ENCODE data around the gene NBEA.

The NBEA gene

GRCh38 chr13:35566340-35566739 lies 624.3 kb downstream of the NBEA start:
- DNase-seq (ENCODE audit: low read depth, low spot score), result no peak

DNA sequence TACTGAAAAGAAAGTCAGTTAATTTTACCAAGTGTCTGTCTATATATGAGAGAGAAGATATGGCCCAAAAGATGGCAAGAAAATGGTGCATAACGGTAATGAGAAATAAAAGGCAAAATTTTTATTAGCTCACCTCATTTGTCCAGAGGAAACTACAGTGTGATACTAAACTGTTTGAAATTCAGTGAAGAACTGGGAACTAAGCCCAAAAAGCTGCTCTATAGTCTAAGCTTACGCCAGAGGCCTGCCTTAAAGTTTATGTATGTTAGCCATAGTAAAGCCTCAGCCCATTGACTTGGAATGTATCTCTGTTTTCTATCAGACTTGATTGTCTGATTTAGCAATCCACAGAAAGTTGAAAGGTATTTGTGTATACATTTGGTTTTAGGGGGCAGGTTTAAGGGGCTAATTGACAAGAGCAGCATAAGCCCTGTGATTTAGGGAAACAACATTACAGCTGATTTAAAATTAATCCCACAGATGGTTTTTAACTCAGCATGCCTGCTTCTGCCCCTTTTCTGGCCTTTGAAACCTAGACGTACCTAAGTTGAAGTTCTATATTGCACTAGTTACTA lies 625.4 kb downstream of the NBEA start:
- DNase-seq (ENCODE audit: low read depth, low spot score), result no peak

DNA sequence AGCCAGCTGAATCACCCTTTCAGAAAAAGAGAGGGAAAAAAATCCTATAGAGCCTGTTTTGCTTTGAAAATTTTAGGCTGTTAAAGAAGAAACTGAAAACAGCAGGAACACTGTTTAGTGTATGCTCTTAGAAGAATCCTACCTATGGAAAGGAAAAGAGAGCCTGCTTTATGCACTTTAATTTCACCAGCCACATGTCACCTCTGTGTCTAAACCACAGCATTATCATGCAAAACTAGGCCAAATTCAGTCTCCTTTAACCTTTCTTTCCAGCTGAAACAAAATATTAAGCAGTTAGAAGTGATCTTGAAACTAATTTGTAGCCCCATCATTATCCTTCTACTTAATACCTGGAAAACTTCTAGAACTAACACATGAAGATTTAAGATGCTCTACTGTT lies 631.6 kb downstream of the NBEA start:
- no peak for DNase-seq (ENCODE audit: low read depth, low spot score)

DNA sequence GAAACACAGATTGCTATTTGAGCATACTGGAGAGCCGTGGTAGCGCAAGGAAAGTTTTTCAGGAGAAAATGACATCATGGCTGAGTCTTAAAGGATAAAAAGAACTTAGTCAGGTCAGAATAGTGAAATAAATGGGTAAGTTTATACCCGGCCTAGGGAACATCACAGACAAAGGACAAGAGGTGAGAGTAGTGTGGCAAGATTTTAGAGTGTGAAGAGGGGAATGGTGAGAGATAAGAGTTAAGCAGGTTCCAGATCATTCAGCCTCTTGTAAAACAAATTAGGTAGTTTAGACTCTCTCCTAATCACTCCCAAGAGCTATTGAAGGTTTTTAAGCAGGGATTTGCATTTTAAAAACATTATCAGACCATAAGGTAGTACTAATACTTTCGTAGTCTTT lies 650.4 kb downstream of the NBEA start:
- no peak for DNase-seq (ENCODE audit: low read depth, low spot score)

DNA sequence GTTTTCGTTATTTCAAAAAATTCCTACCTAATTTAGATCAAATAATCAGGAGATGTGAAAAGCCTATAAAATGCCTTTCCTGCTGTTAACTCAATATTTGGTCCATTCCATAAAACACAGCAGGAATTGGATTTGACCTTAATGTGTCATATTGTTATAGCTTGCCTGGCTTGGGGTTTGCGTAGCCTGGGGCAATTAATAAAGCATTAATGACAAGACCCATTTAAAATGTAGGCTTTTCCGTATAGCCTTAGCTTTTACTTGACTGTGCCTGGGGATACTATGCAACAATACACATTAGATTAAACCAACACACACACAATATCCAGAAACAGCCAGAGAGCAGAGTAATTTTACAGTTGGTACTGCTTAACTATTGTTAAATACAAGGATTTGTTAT lies 651.6 kb downstream of the NBEA start:
- DNase-seq (ENCODE audit: low read depth, low spot score), result no peak

GRCh38 chr13:35594096-35594495 lies 652.0 kb downstream of the NBEA start:
- DNase-seq (ENCODE audit: low read depth, low spot score), result no peak

DNA sequence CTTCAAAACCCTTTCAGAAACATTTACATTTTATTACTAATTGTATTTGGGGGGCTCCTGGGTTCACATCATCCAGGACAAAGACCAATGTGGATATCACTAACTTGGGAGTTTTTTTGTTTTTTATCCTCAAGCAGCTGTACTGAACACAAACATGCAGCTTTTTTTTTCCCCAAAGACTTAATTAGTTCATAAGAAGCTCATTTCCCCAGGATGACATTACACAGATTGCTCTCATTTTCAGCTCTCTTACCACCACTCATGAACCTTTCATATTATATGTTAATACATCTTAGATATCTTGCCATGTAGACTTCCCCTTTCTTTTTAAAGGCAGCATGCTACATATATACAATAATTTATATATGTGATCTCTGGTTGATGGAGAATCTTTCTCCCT lies 653.1 kb downstream of the NBEA start:
- no peak for DNase-seq (ENCODE audit: low read depth, low spot score)

DNA sequence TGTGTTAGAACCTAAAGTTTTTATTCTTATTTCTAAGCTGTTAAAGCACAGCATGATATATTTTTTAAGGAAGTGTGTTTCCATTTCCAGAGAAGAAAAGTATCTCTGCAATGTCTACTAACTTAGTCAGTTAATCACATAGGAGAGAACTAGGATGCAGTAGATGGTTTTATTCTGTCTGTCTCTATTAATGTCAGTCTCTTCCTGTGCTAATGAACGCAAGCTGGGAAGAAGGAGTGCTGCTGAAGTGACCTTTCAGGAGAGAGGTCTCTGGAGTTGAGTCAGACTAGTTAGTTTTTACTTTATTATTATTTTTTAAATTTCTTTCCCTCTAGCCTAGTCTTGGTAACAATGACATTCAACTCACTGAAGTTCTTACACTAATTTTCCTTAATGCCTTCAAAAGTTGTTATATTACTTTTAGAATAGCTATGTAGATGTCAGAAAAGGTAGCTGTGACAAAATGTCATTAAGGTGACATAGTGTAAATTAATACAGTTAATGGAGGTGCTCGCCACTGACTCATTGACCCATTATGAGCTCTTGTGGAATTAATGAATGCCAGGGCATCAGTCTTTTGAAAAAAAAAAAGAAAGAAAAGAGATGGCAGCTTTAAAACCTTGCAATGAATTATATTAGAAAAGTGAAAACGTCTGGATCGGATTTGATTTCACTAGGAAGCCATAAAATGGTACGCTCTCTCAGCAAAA lies 654.4 kb downstream of the NBEA start:
- no peak for DNase-seq (ENCODE audit: low read depth, low spot score)

- no peak for DNase-seq (ENCODE audit: low read depth, low spot score)
Observed at GRCh38 chr13:35597451-35597850, 655.4 kb downstream of the NBEA start.

DNA sequence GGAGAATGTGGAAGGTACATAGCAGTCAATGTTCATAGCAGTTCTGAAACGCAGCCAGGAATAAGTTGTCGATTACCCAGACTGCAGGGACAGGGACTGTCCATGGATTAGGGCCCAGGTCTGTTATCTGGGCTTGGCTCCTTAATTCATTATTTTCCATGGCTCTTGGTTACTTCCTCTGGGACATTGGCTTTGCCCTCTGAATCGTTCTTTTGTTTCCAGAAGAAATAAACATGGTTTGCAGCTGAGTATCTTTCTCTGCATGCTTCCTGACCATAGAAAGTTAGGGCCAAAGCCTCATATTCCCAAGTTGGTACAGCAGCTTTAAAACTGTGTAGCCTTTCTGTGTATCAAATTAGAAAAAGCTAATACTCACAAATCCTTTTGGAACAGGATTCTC lies 656.2 kb downstream of the NBEA start:
- no peak for DNase-seq (ENCODE audit: low read depth, low spot score)

- DNase-seq (ENCODE audit: low read depth, low spot score), result no peak
Observed at GRCh38 chr13:35598790-35599369, 656.8 kb downstream of the NBEA start.

DNA sequence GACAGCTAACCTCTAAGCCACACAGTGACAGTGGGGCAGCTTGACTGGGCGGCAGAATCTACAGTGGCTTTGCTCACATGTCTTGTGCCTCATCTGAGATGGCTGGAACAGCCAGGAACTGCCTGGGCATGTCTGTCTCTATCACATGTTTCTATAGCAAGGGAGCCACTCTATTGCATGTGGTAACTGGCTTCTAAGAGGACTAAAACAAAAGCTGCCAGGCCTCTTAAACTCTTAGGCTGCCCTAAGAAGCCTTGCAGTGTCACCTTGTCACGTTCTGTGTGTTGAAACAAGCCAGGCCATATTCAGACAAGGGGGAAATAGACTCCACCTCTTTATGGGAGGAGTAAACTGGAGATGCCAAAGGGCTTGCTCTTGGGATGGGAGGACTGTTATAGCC lies 657.3 kb downstream of the NBEA start:
- no peak for DNase-seq (ENCODE audit: low read depth, low spot score)

GRCh38 chr13:35600137-35600536 lies 658.1 kb downstream of the NBEA start:
- no peak for DNase-seq (ENCODE audit: low read depth, low spot score)

GRCh38 chr13:35603593-35604285 lies 661.7 kb downstream of the NBEA start:
- DNase-seq (ENCODE audit: low read depth, low spot score), result no peak

- no peak for DNase-seq (ENCODE audit: low read depth, low spot score)
Observed at GRCh38 chr13:35614666-35615065, 672.6 kb downstream of the NBEA start.

GRCh38 chr13:35617420-35617819 lies 675.4 kb downstream of the NBEA start:
- DNase-seq (ENCODE audit: low read depth, low spot score), result no peak

DNA sequence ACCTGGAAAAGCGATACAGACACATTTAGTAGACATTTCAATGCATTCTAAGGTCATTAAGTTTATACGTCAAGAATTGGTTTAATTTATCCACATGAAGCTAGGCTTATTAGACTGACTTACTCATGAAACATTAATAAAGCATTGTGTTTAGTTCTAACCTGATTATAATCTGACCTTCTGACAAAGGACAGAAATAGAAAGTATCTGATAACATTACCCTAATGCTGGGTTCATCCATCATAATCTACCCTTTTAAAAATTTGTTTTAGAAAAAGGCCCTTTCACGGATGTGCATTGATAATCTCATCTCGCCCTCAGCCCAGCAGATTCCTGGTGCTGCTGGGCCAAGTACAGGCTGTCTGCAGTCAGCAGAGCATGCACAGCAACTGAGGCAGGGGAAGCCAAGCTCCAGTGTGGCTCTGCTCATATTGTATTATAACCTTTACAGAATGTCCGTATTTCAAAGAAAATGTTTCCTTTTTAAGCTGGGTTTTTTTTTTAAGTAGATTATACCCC lies 676.6 kb downstream of the NBEA start:
- no peak for DNase-seq (ENCODE audit: low read depth, low spot score)

GRCh38 chr13:35621989-35622388 lies 679.9 kb downstream of the NBEA start:
- DNase-seq (ENCODE audit: low read depth, low spot score), result no peak

- DNase-seq (ENCODE audit: low read depth, low spot score), result no peak
Observed at GRCh38 chr13:35629026-35629425, 687.0 kb downstream of the NBEA start.

DNA sequence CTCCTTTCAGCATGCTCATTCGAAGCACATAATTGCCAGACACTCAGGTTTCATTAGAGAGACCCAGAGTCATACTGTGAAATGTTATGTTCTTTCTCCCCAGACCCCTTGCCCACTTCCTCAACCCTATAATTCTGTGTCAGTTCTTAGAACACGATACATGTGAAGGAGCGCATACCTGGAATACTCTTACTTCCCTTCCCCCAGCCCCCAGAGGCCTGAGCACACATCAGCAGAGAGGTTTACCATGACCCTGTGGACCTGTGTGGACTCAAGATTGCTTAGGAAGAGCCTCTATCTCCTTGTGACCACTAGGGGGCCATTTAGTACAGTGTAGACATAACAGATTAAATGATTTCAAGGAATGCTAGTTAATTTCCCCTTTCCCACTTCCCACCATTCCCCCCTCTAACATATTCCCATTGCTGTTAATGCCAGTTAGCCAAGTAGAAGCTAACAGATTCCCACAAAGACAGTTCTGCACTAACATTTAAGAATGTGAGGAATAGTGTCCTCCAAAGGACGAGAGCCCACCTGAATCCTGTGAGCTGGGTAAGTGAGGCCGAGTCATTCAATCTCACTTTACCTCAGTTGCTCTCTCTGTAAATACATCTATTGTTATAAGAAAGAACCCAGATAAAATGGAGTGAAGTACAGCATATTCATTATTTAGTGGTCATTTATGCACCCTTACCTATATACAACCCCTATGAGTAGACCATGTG lies 688.6 kb downstream of the NBEA start:
- DNase-seq (ENCODE audit: low read depth, low spot score), result no peak

DNA sequence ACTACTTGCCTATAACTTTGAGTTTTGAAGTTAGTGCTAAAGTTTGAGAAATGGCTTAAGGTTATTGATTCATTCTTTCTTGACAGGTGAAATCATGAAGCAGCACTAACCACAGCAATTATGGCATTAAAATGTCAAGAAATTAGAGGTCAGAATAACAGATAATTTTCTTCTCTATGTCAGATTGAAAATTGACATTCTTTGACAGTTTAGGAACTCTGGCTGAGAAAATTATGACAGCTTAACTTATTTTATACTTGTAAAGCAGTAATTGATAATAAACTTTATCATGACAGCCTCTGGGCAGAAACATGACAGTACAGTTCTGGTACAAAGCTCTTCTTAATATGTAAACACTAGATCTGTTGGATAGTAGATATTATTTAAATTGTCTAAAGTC lies 689.6 kb downstream of the NBEA start:
- DNase-seq (ENCODE audit: low read depth, low spot score), result no peak

- DNase-seq (ENCODE audit: low read depth, low spot score), result no peak
Observed at GRCh38 chr13:35643625-35644024, 701.6 kb downstream of the NBEA start.
